AG04449 (cell line): Measurements from ENCODE around the gene ARPC1B.
"Not testable (repeated sequence)": the region's sequence is repeated elsewhere in the genome, so short reads cannot be mapped to it uniquely, and the experiment has no call there.

Experiments used
- CTCF ChIA-PET: fragments of 350-600 bp; formaldehyde crosslinking; extraction: SDS; loops from one replicate; lab custom pipeline; 2021; ENCODE audit warnings: antibody characterized with exemption; lab: Yijun Ruan, JAX
- POLR2A ChIA-PET: fragments of 400-600, 350-600 bp; formaldehyde crosslinking; extraction: SDS; loops from one replicate; lab custom pipeline; 2020; ENCODE audit warnings: antibody characterized with exemption, inconsistent platforms; lab: Yijun Ruan, JAX
- DNase-seq: peaks from one replicate; pipeline ENCODE4 v3.0.0-alpha.2; 2010; ENCODE audit warnings: low read depth, low spot score
- H3K4me3 ChIP-seq: 2 replicates; pipeline ENCODE4 v1.5.1; 2011; ENCODE audit warnings: low read depth, mild to moderate bottlenecking, control low read depth, low read length
- CTCF ChIP-seq: IDR thresholded peaks from one replicate; pipeline ENCODE4 v1.5.1; 2011; ENCODE audit warnings: mild to moderate bottlenecking, moderate library complexity, low read length, control low read depth, inconsistent platforms; ENCODE audit not compliant: insufficient read depth; ENCODE audit errors: missing control alignments

Gene ARPC1B

GRCh38 chr7:99331002-99331401 is 43.5 kb upstream of the ARPC1B start:
- TF ChIP-seq CTCF: no peak
- no peak for DNase-seq
- CTCF ChIA-PET: interaction anchor here (1.1 kb wide), 1 partner anchor 34 kb away, joined by 3 read pairs; no protein-coding TSS in a partner anchor
- POLR2A ChIA-PET: no interaction called here
- no peak overlapping the region for H3K4me3 ChIP-seq

- POLR2A ChIA-PET: no interaction called here
- DNase-seq: no peak
These were observed 34.9 kb upstream of the ARPC1B start for GRCh38 chr7:99339595-99339994.

GRCh38 chr7:99340659-99341058 is 33.9 kb upstream of the ARPC1B start:
- CTCF ChIA-PET: no interaction called here
- no peak overlapping the region for H3K4me3 ChIP-seq
- POLR2A ChIA-PET: no interaction called here
- TF ChIP-seq CTCF: no peak
- DNase-seq: no peak

More at GRCh38 chr7:99339595-99339994, 34.9 kb upstream of the ARPC1B start:
- CTCF ChIA-PET: interaction anchor here (1.2 kb wide), 1 partner anchor 10 kb away, joined by 3 read pairs; no protein-coding TSS in a partner anchor
- no peak for TF ChIP-seq CTCF
- H3K4me3 ChIP-seq: no peak overlapping the region

- no peak overlapping the region for H3K4me3 ChIP-seq
- ChIA-PET POLR2A (no interaction called here), CTCF (interaction anchor here (0.7 kb wide), 1 partner anchor 10 kb away, joined by 4 read pairs; no protein-coding TSS in a partner anchor)
- no peak for TF ChIP-seq CTCF
- DNase-seq: no peak
These were observed 30.4 kb upstream of the ARPC1B start for GRCh38 chr7:99344061-99344647.

- POLR2A ChIA-PET, DNase-seq, H3K4me3 ChIP-seq: not testable (repeated sequence)
- CTCF ChIA-PET: interaction anchor here (0.5 to 1.3 kb wide), 3 partner anchors 13 to 38 kb away, joined by 3 to 4 read pairs (median 3); no protein-coding TSS in a partner anchor
These were observed 23.9 kb upstream of the ARPC1B start for GRCh38 chr7:99350641-99351040.

GRCh38 chr7:99352247-99352646 is 22.3 kb upstream of the ARPC1B start:
- no peak for DNase-seq
- no peak for TF ChIP-seq CTCF
- POLR2A ChIA-PET: interaction anchor here (0.6 kb wide), 1 partner anchor 8 kb away, joined by 5 read pairs; no protein-coding TSS in a partner anchor
- no peak overlapping the region for H3K4me3 ChIP-seq
- CTCF ChIA-PET: interaction anchor here (1.2 kb wide), 1 partner anchor 39 kb away, joined by 3 read pairs; no protein-coding TSS in a partner anchor
